SK-N-SH (cell line): ENCODE measurements around the gene JADE2.

Experiments used
- EP300 ChIP-seq, 2 experiments: IDR thresholded peaks; 2 replicates each; pipeline versions ENCODE4 v1.4.0 to v1.6.1; 2012; ENCODE audit warnings: borderline replicate concordance in 1 of 2, low read depth in 1 of 2, low read length in 1 of 2
- FOXJ3 ChIP-seq: sonication (generic); formaldehyde crosslinking; IDR thresholded peaks from 2 replicates; pipeline ENCODE4 v1.5.1; 2020; ENCODE audit warnings: mild to moderate bottlenecking, missing genetic modification reagents
- GABPA ChIP-seq: IDR thresholded peaks from 2 replicates; pipeline ENCODE4 v1.4.0; 2012; ENCODE audit warnings: low read depth, mild to moderate bottlenecking
- JUND ChIP-seq: IDR thresholded peaks from 2 replicates; pipeline ENCODE4 v1.4.0; 2012
- NFIC ChIP-seq: IDR thresholded peaks from 2 replicates; pipeline ENCODE4 v1.4.0; 2012; ENCODE audit warnings: borderline replicate concordance
- POLR2AphosphoS5 ChIP-seq: IDR thresholded peaks from 2 replicates; pipeline ENCODE4 v1.6.1; 2012; ENCODE audit warnings: low read depth, low read length
- SIN3A ChIP-seq: IDR thresholded peaks from 2 replicates; pipeline ENCODE4 v1.6.1; 2012; ENCODE audit warnings: low read depth, mild to moderate bottlenecking, low read length, moderate library complexity, borderline replicate concordance
- TAF1 ChIP-seq: IDR thresholded peaks from 2 replicates; pipeline ENCODE4 v1.6.1; 2012; ENCODE audit warnings: low read depth, mild to moderate bottlenecking, low read length, moderate library complexity, borderline replicate concordance
- YY1 ChIP-seq: IDR thresholded peaks from 2 replicates; pipeline ENCODE4 v1.4.0; 2012; ENCODE audit warnings: low read depth, mild to moderate bottlenecking
- TF ChIP-seq, protein P1 (sequence below): fragments of 200-600 bp; sonication (generic); IDR thresholded peaks from 2 replicates; pipeline ENCODE4 v1.6.1; 2017; ENCODE audit warnings: antibody characterized with exemption, mild to moderate bottlenecking, moderate library complexity
- TF ChIP-seq, protein P2 (sequence below): IDR thresholded peaks from 2 replicates; pipeline ENCODE4 v1.6.1; 2012; ENCODE audit warnings: mild to moderate bottlenecking, low read depth, low read length, moderate library complexity

DNA sequence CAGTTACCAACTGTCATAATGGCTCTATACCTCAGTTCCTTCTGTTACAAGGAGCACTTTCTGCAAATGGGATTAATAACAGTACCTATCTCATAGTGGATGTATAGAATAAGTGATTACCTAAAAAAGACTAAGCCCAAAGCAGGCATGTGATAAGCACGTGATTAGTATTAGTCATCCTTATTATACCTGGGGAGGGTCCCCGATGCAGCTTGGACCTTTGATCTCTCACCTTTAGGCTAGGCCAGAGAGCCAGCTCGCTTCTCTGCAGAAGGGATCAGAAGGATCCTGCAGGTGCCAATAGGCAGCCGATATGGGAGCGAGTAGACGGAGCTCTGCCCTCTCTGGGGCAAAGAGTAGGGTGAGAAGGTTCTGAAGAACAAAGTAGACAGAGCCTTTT, 4.0 kb downstream of the JADE2 start:
- TF ChIP-seq, protein P1, sequence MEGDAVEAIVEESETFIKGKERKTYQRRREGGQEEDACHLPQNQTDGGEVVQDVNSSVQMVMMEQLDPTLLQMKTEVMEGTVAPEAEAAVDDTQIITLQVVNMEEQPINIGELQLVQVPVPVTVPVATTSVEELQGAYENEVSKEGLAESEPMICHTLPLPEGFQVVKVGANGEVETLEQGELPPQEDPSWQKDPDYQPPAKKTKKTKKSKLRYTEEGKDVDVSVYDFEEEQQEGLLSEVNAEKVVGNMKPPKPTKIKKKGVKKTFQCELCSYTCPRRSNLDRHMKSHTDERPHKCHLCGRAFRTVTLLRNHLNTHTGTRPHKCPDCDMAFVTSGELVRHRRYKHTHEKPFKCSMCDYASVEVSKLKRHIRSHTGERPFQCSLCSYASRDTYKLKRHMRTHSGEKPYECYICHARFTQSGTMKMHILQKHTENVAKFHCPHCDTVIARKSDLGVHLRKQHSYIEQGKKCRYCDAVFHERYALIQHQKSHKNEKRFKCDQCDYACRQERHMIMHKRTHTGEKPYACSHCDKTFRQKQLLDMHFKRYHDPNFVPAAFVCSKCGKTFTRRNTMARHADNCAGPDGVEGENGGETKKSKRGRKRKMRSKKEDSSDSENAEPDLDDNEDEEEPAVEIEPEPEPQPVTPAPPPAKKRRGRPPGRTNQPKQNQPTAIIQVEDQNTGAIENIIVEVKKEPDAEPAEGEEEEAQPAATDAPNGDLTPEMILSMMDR = no peak
- no peak for TF ChIP-seq JUND
- TF ChIP-seq FOXJ3 = no peak
- TF ChIP-seq POLR2AphosphoS5 = no peak
- TF ChIP-seq GABPA = no peak
- TF ChIP-seq SIN3A = no peak
- no peak for TF ChIP-seq EP300 (IDR thresholded peaks at IDR 0.05; ENCODE audit: borderline replicate concordance in 1 of 2, low read depth in 1 of 2, low read length in 1 of 2)
- TF ChIP-seq YY1 = no peak
- TF ChIP-seq TAF1 = no peak
- TF ChIP-seq NFIC = no peak
- TF ChIP-seq, protein P2, sequence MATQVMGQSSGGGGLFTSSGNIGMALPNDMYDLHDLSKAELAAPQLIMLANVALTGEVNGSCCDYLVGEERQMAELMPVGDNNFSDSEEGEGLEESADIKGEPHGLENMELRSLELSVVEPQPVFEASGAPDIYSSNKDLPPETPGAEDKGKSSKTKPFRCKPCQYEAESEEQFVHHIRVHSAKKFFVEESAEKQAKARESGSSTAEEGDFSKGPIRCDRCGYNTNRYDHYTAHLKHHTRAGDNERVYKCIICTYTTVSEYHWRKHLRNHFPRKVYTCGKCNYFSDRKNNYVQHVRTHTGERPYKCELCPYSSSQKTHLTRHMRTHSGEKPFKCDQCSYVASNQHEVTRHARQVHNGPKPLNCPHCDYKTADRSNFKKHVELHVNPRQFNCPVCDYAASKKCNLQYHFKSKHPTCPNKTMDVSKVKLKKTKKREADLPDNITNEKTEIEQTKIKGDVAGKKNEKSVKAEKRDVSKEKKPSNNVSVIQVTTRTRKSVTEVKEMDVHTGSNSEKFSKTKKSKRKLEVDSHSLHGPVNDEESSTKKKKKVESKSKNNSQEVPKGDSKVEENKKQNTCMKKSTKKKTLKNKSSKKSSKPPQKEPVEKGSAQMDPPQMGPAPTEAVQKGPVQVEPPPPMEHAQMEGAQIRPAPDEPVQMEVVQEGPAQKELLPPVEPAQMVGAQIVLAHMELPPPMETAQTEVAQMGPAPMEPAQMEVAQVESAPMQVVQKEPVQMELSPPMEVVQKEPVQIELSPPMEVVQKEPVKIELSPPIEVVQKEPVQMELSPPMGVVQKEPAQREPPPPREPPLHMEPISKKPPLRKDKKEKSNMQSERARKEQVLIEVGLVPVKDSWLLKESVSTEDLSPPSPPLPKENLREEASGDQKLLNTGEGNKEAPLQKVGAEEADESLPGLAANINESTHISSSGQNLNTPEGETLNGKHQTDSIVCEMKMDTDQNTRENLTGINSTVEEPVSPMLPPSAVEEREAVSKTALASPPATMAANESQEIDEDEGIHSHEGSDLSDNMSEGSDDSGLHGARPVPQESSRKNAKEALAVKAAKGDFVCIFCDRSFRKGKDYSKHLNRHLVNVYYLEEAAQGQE = no peak
